Stimulated activated CD4-positive, alpha-beta T cell treated with anti-CD3 and anti-CD28 coated beads, Interleukin-1b, Interleukin-23, amount 100 ng/mL, for 1 hour (primary cell): ENCODE results near the gene ANKRD6.

Experiments used
- DNase-seq, 2 donors: peaks; one replicate each; pipeline ENCODE4 v3.0.0-alpha.2; 2020; ENCODE audit warnings: low read depth in 2 of 2

The ANKRD6 gene

DNA sequence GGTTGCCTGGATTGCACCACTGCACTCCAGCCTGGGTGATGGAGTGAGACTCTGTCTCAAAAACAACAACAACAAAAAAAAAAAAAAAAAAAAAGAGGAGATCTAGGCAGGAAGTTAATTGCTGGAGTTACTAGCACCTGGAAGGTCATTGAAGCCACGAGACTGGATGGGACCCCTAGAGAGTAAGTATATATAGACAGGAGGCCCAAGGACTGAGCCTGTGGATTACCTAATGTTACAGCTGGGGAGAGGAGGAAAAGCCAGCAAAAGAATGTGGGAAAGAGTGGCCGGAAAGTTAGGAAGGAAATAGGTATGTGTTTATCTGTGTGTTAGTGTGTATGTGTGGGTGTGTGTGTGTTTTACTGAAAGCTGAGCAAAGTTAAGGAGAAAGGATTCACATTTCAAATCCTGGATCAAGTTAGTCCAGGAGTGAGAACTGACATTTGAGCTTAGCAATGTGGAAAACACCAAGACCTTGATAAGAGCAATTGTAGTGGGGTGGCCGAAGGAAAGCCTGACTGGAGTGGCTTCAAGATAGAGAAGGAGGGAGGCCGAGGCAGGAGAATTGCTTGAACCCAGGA lies 38.4 kb downstream of the ANKRD6 start:
- no peak for DNase-seq

- DNase-seq = no peak
Observed at GRCh38 chr6:89475101-89475500, 42.1 kb downstream of the ANKRD6 start.

DNA sequence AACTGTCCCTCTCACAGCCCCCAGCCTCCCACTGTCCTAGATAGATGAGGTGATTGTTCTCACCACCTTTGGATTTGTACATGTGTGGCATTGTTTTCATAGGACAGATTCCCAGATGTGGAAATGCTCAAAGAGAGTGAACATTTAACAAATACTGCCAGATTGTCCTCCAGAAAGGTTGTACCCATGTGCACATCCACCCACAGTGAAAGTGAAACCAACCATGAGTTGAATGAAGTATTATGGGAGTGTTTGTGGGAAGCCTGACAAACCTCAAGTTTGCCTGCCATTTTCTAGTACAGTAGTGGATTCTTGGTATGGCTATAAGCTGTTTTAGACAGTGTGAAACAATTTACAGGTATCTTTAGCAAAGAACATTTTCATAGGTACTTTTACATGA lies 42.7 kb downstream of the ANKRD6 start:
- no peak for DNase-seq

- no peak for DNase-seq
Observed at GRCh38 chr6:89479897-89480296, 46.9 kb downstream of the ANKRD6 start.

- DNase-seq = no peak
Observed at GRCh38 chr6:89481695-89482094, 48.7 kb downstream of the ANKRD6 start.

DNA sequence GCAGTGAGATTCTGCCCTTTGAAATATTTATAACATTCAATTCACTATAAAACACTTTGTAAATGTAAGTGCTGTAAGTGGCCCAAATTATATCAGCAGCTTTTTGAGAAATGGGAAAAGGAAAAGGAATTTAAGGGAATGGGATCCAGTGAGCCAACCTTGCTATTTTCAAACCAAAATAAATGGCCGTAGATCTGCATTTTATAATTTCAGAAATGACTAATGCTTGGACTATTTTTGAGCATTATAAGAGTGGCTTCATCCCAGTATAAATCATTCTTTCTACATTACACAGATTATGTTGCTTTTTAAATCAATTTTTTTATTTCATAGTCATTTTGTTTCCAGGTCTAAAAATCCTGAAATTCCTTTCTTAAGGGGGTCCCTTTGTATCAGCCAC lies 49.2 kb downstream of the ANKRD6 start:
- DNase-seq = no peak

GRCh38 chr6:89483111-89483720 lies 50.3 kb downstream of the ANKRD6 start:
- no peak for DNase-seq

DNA sequence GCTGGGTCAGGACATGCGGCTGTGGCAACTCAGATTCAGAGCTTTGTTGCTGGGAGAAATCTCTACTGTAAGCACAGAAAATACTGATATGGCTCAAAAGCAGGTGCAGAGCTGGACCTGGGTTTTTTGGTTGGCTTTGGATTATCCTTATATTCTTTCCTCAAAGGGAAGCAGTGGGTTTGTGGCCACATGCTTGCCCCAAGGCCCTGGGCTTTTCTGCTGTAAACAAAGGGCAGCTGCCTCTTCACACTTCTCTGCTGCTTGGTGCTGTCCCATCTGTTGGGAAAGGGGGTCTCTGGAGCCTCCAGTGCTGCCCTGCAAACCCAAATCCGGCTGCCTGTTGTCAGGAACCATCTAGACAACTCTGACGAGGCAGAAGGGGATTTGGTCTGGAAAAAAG lies 52.4 kb downstream of the ANKRD6 start:
- no peak for DNase-seq

GRCh38 chr6:89487864-89488263 lies 54.9 kb downstream of the ANKRD6 start:
- no peak for DNase-seq

DNA sequence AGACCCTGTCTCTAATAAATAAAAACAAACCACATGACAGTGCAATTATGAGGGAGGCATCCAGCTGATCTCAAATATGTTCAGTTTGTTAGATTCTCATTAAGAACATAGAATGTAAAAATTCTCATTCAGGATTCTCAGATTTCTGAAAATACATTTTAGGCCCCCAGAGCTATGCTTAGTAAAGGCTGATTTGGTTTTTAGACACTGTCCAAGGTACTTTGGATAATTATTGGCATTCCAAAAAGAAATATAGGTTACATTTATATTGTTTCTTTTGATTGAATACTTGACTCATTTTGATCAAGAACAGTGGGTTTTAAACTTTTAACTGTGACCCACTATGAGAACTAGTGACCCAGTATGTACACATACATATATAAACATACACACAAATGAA lies 55.5 kb downstream of the ANKRD6 start:
- DNase-seq = no peak

GRCh38 chr6:89489078-89489477 lies 56.1 kb downstream of the ANKRD6 start:
- DNase-seq = no peak

DNA sequence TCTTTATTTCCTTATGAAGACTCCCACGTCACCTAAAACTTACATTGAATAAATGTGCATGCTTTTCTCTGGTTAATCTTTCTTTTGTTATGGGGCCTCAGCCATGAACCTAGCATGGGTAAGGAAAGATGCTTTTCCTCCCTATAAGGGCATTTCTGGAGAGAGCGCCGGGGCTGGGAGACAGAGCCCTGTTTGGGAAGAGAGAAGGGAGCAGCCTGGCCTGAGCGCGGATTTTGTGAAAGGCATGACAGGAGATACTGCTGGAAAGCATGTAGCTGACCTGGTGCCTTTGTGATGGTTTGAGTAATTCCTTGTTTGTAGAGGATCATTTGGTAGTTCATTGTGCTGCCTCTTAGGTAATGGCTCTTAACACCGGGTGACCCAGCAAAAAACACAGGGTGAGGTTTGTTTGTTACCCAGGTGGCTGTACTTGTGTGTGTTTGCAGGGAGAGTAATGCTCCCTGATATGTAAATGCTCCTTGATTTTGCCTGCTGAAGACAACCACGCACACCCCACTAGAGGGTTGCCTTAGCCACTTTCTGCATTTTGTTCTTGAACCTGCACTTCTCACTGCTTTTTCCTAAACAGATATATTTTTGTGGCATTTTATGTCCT lies 59.2 kb downstream of the ANKRD6 start:
- DNase-seq = no peak

DNA sequence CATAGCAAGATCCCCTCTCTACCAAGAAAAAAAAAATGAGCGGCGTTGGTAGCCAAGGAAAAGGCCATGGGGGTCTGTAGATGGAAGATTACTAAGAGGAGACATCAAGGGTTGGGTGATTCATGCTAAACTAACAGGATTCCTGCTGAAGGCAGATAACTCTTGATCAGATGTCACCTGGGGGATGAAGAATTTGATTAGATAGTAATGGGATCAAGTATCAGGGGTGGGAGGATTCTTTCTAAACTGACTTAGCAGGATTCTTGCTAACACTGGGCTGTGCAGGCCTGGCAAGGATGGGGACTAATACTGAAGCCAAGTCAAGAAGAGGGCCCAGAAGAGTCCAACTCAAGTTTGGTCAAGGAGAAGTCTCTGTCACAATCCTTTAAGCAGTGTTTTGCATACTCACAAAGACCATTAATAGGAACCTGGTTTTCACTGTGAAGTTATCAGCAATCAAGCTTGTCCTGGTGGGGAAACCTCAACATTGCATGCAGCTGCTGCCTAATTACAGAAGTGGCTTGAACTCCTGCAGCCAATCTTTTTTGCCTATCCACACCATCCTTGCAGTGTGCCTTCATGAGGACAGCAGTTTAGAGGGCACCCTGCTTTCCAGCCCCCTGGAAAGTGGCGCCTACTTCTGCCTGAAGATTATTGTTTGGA lies 61.3 kb downstream of the ANKRD6 start:
- no peak for DNase-seq

DNA sequence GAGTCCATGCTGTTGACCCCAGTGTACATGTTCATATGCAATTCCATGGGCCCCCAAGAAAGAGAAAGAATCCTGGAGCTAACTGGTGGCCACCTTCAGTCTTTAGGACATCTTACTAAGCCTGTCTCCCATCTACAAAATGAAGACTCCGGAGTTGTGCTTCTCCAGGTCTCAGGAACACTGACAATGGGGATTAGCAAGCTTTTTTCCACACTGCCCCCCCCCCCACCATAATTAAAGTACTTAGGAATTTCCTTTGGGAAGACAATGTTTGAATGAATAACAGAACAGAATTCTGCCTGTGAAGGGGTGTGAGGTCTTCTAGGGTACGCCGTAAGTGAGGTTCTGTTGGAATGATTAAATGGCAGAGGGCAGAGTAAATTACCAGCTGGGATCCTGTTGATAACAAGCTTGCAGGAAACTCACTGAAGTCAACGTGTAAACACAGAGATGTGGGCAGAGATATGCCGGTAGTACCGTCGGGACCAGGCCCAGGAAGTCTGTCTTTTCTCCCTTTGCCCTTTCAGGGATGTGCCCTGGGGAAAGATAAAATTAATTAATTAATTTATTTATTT lies 63.1 kb downstream of the ANKRD6 start:
- no peak for DNase-seq

- DNase-seq = no peak
Observed at GRCh38 chr6:89500611-89501010, 67.7 kb downstream of the ANKRD6 start.

GRCh38 chr6:89501222-89501621 lies 68.3 kb downstream of the ANKRD6 start:
- no peak for DNase-seq

GRCh38 chr6:89501753-89502152 lies 68.8 kb downstream of the ANKRD6 start:
- DNase-seq = no peak

DNA sequence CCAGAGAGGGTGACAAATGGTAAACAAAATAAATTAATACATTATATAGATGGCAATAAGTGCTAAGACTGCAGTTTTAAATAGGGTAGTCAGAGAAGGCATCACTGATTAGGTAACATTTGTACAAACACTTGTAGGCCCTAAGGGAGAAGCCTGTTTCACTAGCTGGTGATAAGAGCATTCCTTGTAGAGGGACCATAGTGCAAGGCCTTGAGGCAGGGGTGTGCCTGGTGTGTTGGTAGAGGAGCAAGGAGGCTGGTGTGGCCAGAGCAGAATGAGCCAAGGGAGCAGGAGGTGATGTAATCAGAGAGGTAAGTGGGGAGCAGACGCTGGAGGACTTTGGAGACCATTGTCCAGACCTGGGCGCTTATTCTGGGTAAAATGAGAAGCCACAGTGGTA lies 70.7 kb downstream of the ANKRD6 start:
- no peak for DNase-seq

- no peak for DNase-seq
Observed at GRCh38 chr6:89505847-89506246, 72.9 kb downstream of the ANKRD6 start.

DNA sequence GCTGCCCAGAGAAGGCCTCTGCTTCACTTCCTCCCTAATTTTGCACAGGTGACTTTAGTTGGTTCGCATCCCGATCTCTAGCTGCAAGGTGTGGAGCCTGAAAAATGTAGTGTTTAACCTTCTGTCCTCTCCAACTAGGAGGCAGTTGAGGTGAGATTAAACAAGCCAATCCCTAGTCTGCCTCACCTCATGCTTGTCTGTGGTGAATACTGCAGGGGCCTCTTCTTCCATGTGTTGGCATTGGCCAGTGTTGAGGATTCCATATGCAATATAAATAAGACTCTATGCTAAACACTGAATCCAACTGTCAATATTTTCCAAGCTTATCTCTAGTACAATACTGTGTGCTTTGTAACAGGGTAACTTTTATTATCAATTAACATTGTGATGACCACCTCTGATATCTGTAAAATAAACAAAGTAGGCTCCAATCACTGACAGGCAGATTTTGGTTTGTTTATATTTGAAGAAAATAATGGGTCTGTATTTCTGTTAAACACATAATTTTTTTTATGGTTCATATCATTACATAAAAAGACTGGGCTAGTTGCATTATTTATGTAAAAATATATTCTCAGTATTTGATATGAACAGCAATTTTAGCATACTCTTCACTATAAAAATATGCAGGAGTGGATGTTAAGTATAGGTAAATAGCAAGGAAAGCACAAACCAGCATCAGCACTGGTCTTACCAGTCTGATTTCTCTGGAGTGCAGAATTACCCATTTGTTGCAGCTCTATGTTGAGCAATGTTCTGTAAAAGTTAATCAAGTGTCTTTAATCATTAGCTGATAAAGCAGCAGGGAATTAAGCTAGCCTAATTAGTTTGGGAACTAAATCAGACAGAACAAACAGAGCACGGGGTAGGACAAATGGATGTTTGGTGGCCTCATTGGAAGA lies 74.0 kb downstream of the ANKRD6 start:
- no peak for DNase-seq

GRCh38 chr6:89508755-89509563 lies 76.0 kb downstream of the ANKRD6 start:
- no peak for DNase-seq
